Esophagus squamous epithelium (tissue), 4 donors: Measurements from ENCODE around the gene VPS41.

Experiments
- POLR2A ChIP-seq, 4 donors: fragments of 450-650 bp; IDR thresholded peaks; one replicate each; pipeline ENCODE4 v1.6.1; 2017; ENCODE audit warnings: antibody characterized with exemption in 4 of 4, mild to moderate bottlenecking in 4 of 4, moderate library complexity in 3 of 4
- TF ChIP-seq, protein P1 (sequence below), 6 experiments: fragments of 450-650 bp in 4 of 6; fragments of 200-600 bp in 2 of 6; sonication (generic) in 2 of 6; IDR thresholded peaks; one replicate each; pipeline ENCODE4 v1.5.1; 2016 to 2019; ENCODE audit warnings: antibody characterized with exemption in 6 of 6, mild to moderate bottlenecking in 4 of 6, moderate library complexity in 4 of 6

GRCh38 chr7:38704041-38704547 is 204.9 kb downstream of the VPS41 start:
- TF ChIP-seq, protein P1, sequence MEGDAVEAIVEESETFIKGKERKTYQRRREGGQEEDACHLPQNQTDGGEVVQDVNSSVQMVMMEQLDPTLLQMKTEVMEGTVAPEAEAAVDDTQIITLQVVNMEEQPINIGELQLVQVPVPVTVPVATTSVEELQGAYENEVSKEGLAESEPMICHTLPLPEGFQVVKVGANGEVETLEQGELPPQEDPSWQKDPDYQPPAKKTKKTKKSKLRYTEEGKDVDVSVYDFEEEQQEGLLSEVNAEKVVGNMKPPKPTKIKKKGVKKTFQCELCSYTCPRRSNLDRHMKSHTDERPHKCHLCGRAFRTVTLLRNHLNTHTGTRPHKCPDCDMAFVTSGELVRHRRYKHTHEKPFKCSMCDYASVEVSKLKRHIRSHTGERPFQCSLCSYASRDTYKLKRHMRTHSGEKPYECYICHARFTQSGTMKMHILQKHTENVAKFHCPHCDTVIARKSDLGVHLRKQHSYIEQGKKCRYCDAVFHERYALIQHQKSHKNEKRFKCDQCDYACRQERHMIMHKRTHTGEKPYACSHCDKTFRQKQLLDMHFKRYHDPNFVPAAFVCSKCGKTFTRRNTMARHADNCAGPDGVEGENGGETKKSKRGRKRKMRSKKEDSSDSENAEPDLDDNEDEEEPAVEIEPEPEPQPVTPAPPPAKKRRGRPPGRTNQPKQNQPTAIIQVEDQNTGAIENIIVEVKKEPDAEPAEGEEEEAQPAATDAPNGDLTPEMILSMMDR (IDR thresholded peaks at IDR 0.05) = no peak
- TF ChIP-seq POLR2A (IDR thresholded peaks at IDR 0.05) = no peak
